GM19463 (cell line): ENCODE data around the gene ADGB.
"Not testable (repeated sequence)": the region's sequence is repeated elsewhere in the genome, so short reads cannot be mapped to it uniquely, and the experiment has no call there.

Source experiments
- ATAC-seq: cut with Tn5 transposase; IDR thresholded peaks from one replicate; pipeline ENCODE4 v1.9.1; 2021; ENCODE audit warnings: mild to moderate bottlenecking, moderate library complexity; ENCODE audit not compliant: unreplicated experiment

Gene ADGB

DNA sequence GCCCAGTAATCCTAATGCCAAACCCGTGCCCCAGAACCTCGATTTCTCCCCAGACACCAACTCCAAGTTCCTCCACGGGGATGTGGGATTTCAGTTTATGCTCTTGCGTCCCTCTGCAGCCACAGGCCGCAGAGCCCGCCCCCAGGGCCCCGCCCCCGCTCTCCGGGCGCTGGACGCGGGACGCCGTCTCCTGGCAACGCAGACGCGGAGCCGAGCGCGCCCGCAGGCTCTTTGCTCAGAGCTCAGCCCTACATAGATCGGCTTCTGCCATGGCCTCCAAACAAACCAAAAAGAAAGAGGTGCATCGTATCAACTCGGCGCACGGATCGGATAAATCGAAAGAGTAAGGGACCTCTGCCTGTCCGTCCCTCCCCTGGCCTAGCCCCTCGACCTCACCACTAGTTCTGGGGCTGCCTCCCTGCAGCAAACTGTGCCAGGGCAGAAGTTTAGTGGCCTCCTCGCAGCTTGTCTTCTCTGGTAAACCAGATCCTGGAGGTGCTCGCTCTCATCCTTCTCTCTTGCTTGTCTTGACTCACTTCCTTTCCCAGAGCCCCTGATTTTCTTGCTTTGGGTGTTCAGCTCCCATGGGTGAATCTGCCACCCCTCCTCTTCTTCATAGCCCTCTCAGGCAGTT, at the start of gene ADGB:
TSS of gene ADGB (plus strand) at position 201 of the 634 bp plus-strand sequence. CDS start at position 270, 69 bp downstream.
- no peak for ATAC-seq

DNA sequence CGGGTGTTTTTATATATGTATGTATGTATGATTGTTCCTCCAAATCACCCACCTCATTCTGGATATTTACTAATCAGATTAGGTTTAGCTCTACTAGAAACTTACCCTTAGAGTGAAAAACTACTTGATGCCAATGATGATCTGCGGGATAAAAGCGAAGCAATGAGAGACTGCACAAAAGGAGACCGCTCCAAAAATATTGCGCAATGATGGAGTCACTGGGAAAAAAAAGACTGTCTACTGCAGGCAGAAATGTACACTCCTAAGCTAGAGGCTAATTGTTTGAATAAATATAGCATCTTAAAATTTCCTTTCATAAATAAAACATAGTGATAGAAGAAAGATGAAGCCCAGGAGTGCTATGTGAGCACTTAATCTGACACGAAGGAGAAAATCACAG, 47.9 kb upstream of the ADGB start:
- no peak for ATAC-seq

DNA sequence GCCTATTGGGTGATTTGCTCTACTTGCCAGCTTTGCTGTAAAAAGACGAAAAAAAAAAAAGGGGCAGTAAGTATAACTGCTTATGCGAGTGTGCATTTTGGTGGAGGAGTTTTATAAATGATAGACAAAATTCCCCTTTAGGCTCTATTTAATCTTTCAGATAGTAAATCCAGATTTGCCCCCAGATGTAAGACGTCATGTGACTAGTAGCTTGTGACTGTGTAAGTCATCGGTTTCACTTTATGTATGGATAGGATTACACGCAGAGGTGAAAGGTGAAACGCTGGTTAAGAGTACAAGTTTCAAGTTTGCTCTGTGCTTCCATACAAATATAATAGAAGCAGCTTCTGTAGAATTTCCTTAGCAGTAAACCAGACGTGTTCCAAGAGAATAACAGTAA, 47.2 kb upstream of the ADGB start:
- ATAC-seq: no peak

DNA sequence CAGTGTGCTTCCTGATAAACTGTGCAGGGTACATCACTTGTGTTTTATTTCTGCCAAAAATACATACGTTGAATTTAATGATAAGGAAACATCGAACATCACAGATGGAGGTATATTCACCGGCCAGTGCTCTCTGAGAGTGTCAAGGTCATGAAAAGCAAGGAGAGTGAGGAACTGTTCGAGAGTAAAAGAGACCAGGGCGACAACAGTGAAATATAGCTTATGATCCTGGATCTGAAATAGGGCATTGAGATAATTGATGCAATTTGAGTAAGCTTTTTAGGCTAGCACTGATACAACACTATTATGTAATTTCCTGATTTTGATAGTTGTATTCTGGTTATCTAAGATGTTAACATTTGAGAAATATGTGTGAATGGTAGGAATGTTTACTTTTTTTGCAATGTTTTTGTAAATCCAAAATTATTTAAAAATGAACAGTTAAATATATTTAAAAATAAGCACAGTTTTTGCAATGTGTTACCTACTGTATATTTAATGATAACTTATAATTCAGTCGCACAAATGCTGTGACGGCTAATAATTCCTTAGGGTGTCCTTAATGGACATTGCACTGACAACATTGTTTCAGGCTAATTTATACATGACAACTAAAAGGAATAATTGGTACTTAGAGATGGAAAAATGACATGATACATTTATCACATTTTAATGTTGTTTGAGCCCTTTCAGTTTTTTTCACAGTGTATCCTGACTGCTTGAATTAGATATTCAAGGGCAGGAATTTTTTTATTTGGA, 45.2 kb upstream of the ADGB start:
- ATAC-seq: no peak

DNA sequence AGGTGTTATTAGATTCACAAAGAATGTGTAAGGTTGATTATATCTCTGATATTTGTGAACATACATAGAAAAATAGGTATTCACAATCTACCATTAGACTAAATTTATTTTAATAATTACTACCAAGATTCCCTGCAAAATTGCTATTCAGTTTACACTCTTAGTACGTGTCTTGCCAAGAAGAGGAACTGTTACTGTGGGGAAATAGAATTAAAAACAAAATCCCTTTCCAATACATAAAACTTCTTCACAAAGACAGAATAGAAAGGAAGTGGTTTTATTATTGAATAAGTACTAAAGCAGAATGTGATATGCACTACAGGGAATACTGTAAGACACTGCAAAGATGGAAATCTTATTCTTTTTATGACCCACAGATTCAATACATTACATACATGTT, 38.2 kb upstream of the ADGB start:
- no peak for ATAC-seq

DNA sequence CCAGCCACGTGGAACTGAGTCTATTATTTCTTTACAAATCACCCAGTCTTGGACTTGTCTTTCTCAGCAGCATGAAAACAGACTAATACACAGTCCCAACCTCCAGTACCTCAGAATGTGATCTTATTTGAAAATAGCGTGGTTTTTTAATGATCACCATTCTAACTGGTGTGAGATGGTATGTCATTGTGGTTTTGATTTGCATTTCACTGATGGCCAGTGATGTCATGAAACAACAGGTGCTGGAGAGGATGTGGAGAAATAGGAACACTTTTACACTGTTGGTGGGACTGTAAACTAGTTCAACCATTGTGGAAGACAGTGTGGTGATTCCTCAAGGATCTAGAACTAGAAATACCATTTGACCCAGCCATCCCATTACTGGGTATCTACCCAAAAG, 32.1 kb upstream of the ADGB start:
- ATAC-seq: not testable (repeated sequence)

DNA sequence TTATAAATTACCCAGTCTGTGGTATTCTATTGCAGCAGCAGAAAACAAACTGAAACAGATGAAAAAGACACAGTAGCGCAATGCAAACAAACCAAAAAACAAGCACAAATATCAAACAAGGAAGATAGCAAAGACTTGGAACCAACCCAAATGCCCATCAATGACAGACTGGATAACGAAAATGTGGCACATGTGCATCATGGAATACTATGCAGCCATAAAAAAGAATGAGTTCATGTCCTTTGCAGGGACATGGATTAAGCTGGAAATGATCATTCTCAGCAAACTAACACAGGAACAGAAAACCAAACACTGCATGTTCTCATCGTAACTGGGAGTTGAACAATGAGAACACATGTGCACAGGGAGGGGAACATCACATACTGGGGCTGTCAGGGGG, 30.2 kb upstream of the ADGB start:
- ATAC-seq: not testable (repeated sequence)

DNA sequence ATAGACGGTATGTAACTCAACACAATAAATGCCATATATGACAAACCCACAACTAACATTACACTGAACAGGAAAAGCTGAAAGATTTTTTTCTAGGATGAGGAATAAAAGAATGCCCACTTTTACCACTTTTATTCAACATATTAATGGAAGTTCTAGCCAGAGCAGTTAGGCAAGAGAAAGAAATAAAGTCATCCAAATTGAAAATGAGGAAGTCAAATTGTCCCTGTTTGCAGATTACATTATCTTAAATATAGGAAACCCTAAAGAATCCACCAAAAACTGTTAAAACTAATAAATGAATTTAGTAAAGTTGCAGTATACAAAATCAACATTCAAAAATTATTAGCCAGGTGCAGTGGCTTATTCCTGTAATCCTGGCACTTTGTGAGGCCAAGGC, 24.6 kb upstream of the ADGB start:
- no peak for ATAC-seq

DNA sequence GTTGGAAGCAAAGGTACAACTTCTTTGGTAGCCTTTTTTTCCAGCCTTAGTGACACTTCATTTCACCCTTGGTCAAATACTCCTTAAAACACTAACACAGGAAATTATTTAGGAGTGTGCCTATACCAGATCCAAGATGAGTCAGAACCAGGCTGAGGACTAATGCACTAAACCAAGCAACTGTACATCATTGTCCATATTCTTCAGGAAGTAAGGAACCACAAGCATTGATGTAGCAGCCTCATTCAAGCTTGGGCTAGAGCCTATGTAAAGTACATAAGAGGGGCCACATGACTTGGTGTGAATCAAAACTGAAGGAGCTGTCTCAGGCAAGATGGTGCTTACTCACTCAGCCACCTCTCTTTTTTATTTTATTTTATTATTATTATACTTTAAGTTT, 20.7 kb upstream of the ADGB start:
- no peak for ATAC-seq

DNA sequence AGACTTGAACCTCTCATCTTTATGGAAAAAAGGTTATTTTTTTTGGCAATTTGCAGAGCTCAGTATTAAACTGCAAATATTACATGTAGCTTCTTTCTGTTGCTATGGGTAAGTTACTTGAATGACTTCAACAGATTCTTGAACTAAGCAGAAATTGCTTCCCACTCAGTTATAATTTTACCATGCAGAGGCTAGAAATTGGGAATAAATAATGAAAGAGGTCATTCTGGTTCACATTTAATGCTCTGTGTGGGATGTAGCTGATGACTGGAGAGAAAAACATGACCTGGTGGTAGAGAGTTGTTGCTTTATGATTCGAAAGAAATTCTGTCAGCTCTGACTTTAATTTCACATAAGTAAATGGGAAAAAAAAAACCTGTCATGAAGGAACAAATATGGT, 16.8 kb upstream of the ADGB start:
- no peak for ATAC-seq

DNA sequence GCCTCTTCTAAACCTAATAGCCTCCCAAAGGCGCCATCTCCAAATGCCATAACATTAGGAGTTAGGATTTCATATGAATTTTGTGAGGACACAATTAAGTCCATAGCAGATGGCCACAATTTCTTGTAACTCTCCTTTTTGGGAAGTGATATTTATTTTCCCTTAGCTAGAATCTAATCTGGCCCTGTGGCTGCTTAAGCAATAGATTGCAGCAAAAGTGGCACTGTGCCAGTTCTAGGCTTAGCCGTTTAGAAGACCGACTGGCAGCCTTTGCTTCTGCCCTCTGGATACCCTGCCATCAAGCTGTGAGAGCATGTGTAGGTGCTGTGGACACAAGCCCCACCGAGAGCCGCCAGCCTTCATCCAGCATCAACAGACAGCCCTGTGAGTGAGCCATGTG, 15.9 kb upstream of the ADGB start:
- ATAC-seq: no peak

DNA sequence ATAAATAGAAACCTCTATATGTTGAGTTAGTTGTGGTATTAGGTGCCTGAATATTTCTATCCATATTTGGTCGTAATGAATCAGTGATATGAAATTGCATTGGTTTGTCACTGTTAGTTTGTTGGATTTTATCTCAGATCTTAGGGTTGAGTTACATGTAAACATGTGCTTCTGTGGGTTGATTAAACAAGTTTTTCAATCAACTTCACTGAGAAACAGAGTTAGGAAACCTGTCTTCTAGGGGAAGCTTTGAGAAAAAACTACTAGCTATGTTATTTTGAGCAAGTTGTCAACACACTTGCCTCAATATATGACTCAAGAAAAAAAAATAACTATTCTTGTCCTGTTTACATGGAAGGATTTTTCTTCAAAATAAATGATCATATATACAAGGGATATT, 14.8 kb upstream of the ADGB start:
- ATAC-seq: no peak

DNA sequence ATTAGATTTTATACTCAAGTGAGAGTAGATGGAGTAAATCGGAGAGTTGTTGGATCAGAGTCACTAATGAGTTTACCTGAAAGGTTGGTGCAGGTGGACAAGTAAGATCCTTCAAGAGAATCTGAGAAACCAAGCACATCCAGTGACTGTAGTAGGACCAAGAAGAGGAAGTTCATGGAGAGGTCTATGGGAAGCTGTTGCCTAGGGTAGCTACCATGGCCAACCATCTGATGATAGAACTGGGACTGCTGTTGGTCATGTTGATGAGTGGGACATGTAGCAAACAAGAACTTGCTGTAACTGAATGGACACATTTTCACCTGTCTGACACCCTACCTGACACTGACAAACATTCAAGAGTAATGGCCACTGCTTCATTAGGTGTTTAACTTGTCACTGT, 11.3 kb upstream of the ADGB start:
- ATAC-seq: no peak

DNA sequence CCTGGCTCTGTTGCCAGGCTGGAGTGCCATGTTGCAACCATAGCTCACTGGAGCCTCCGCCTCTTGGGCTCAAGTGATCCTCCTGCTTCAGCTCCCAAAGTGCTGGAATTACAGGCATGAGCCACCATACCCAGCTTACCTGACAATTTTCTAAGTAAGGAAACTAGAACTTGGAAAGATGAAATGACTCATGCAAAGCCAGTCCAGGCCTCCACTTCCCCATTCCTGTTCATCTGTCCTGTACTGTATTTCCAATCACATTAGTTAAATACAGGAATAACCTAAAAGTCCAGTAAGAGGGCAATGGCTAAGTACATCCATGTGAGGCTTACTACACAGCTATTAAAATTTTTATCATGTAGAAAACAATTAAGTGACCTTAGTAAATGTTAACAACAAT, 8.3 kb upstream of the ADGB start:
- ATAC-seq: no peak

DNA sequence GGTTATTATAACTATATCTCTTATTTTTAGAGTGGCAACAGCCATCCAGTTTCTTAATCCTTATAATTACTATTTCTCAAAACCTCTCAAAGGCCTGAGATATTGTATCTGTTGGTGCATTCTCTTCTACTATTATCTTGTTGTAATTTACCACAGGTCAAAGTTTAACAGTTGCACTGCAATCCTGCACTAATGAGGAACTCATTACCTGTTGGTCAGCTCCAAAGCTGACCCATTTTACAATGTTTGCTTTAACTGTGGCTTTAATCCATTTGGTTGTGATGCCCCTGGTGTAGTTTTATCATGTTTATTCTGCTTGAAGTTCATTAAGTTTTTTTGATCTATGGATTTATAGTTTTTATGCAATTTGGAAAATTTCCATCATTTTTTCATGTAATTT, 6.3 kb upstream of the ADGB start:
- ATAC-seq: no peak

DNA sequence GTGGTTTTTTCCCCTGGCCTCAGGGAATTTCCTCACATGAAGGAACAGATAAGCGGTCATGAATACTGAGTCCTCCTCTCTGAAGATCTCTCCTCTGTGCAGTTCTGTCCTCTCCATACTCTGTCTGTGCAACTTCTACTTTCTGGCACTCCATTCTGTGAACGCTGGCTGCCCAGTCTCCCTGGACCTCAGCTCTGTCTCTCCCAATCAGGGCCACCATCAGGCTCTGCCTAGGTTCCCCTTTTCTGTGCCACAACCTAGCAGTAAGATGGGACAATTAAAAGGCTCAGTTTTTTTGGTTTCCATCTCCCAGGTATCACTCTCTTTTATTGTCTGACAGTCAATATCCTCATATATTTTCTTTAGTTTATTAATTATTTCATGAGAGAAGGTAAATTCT, 4.8 kb upstream of the ADGB start:
- ATAC-seq: no peak

DNA sequence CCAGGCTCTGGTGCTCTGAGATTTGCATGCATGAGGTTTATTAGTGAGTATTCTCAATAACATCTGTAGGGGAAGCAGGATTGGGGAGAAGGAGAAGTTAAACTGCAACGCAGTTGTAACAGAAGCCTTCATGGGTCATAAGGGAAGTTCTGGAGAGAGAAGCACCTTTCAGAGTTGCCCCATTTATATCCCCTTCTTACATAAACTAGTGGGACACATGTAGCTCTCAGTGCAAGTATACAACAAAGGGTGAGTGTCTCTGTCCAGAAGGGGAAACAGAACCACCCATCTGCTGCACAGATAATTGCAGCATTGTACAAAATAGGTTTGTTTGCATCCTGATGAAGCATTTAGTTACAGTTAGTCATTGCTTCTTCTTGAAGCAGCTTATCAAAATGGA, 4.3 kb upstream of the ADGB start:
- no peak for ATAC-seq

DNA sequence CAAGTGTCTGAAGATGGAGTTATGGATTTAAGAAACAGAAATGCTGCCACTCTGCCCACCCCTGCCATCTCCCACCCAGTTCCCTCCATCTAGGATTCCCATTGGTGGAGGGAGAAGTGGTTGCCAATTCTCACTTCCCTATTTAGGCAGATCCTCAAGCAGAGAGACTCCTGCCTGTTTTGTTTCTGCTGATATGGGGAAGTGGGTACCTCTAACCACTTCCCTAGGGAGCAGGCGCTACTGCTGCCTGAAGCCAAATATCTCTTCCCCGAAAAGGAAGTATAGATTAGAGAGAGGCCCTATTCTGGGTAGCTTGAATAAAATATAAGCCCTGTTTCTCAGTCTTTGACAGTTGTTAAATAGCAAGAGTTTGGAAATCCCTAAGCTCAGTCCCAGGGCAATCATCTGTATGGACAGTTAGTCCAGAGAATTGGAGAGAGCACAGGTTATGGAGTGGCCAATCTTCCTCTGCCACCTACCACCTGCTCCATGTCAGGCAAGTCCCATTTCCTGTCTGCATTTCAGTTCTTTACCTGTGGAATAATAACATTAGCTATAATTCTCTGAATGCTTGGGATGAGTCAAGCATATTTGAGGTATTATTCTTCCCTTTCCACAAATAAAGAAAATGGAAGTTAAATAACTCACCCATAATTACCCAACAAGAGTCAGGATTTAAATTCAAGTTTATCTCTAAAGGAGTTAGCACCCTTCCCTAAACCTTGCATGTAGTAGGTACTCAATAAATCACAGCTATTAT, 2.6 kb upstream of the ADGB start:
- no peak for ATAC-seq

DNA sequence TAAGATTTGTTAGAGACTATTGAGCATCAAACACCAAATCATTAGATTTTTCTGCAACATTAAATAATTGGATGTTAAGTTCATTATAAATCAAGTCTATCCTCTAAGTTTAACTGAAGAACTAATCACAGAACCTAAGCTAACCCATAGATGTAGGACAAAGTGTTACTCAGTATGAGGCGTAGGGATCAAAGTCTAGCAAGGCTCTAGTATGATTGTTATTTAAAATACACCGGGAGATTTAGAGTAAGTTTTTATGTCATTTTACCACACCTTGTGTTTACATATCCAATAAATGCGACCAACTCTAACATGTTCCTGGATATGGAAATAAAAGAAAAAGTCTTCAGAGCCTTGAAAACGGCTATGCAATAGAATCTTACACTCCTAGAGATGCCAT, 2.6 kb downstream of the ADGB start:
- no peak for ATAC-seq

DNA sequence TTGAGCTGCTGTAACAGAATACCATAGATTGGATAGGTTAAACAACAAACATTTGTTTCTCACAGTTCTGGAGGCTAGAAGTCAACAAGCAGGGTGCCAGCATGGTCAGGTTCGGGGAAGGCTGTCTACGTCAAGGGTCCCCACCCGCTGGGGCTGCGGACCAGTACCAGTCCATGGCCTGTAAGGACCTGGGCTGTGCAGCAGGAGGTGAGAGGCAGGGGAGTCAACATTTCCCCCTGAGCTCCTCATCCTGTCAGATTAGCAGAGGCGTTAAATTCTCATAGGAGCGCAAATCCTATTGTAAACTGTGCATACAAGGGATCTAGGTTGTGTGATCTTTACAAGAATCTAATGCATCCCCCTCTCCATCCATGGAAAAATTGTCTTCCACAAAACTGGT, 3.8 kb downstream of the ADGB start:
- no peak for ATAC-seq

DNA sequence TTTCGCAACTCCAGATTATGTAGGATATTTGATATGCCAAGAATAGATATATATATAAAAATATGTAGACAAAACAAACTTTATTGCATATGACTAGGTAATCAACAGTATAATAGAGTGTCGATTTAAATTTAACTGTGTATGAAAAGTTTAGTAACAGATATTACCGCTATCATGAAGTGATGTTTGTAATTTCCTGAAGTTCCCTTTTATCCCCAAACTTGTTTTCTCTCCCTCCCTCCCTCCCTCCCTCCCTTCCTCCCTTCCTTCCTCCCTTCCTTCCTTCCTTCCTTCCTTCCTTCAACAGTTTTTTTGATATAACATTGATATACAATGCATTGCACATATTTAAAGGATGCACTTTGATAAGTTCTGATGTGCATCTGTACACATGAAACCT, 15.2 kb downstream of the ADGB start:
- ATAC-seq: no peak

DNA sequence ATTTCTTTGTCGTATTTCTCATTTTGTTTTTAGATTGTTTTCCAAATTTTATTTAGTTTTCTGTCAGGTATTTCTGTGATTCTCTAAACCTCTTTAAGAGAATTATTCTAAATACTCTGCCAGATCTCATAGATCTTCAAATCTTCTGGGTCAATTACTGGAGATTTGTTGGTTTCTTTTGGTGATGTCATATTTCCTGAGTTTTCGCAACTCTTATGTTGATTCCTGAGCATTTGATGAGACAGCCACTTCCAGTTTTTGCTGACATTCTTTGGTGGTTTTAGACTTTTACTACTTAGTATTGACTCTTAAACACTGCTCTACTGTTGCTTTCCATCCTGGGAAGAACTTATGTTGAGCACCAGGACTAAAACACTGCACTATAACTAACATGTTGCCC, 21.9 kb downstream of the ADGB start:
- ATAC-seq: no peak
